Measurements from ENCODE around the gene CUX1.

CUX1 gene

GRCh38 chr7:101896316-101896715 lies 78.9 kb downstream of the CUX1 start:
- DNase-seq (ENCODE audit: low read depth), result no peak

GRCh38 chr7:101896941-101897340 lies 79.5 kb downstream of the CUX1 start:
- no peak for DNase-seq (ENCODE audit: low read depth)

- no peak for DNase-seq (ENCODE audit: low read depth)
These were observed 80.7 kb downstream of the CUX1 start for GRCh38 chr7:101898106-101898505.

GRCh38 chr7:101899616-101900015 lies 82.2 kb downstream of the CUX1 start:
- DNase-seq (ENCODE audit: low read depth), result no peak

- no peak for DNase-seq (ENCODE audit: low read depth)
These were observed 82.7 kb downstream of the CUX1 start for GRCh38 chr7:101900103-101900502.

- DNase-seq (ENCODE audit: low read depth), result no peak
These were observed 84.5 kb downstream of the CUX1 start for GRCh38 chr7:101901661-101902491.

GRCh38 chr7:101902680-101903514 lies 85.5 kb downstream of the CUX1 start:
- DNase-seq (ENCODE audit: low read depth), result no peak

- DNase-seq (ENCODE audit: low read depth), result no peak
These were observed 86.1 kb downstream of the CUX1 start for GRCh38 chr7:101903515-101903868.

GRCh38 chr7:101904019-101904418 lies 86.6 kb downstream of the CUX1 start:
- no peak for DNase-seq (ENCODE audit: low read depth)

- no peak for DNase-seq (ENCODE audit: low read depth)
These were observed 87.9 kb downstream of the CUX1 start for GRCh38 chr7:101905203-101905865.

GRCh38 chr7:101906291-101907240 lies 89.1 kb downstream of the CUX1 start:
- DNase-seq (ENCODE audit: low read depth), result no peak

GRCh38 chr7:101910991-101911799 lies 93.8 kb downstream of the CUX1 start:
- DNase-seq (ENCODE audit: low read depth), result no peak

- DNase-seq (ENCODE audit: low read depth), result no peak
These were observed 94.6 kb downstream of the CUX1 start for GRCh38 chr7:101911800-101912715.

GRCh38 chr7:101912716-101913110 lies 95.3 kb downstream of the CUX1 start:
- no peak for DNase-seq (ENCODE audit: low read depth)

- no peak for DNase-seq (ENCODE audit: low read depth)
These were observed 95.9 kb downstream of the CUX1 start for GRCh38 chr7:101913247-101913721.

- DNase-seq (ENCODE audit: low read depth), result no peak
These were observed 96.4 kb downstream of the CUX1 start for GRCh38 chr7:101913851-101914250.

GRCh38 chr7:101915000-101915399 lies 97.6 kb downstream of the CUX1 start:
- DNase-seq (ENCODE audit: low read depth), result no peak

GRCh38 chr7:101916041-101916800 lies 98.8 kb downstream of the CUX1 start:
- no peak for DNase-seq (ENCODE audit: low read depth)

- no peak for DNase-seq (ENCODE audit: low read depth)
These were observed 99.5 kb downstream of the CUX1 start for GRCh38 chr7:101916876-101917275.
